ENCODE results near the gene GLIS1. TPM values are rescaled to one million over a fixed set of nuclear protein-coding genes. Genes with fewer than 3 reads are reported as not detected.

Gene GLIS1
- total RNA-seq, 1 experiment from 2014 or later, result 0.28 TPM

DNA sequence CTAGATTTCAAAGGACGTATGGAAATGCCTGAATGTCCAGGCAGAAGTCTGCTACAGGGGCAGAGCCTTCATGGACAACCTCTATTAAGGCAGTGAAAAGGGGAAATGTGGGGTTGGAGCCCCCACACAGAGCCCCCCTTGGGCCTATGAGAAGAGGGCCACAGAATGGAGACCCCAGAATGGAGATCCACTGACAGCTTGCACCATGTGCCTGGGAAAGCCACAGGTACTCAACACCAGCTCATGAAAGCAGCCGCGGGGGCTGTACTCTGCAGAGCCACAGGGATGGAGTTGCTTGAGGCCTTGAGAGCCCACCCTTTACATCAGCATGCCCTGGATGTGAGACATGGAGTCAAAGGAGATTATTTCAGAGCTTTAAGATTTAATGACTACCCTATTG, 171.1 kb downstream of the GLIS1 start:
- Mint-ChIP-seq H3K27ac (no peak overlapping the region), H3K9me3 (peaks cover 15 to 22% of the 10 kb centered on the region in 2 experiments), H3K4me1 (peaks cover 14 to 17% of the 10 kb centered on the region in 2 experiments), H3K27me3 (ENCODE audit: low read depth) (peaks cover 11% of the 10 kb centered on the region), H3K36me3 (ENCODE audit: insufficient read depth in 1 of 3, low read depth in 3 of 3) (peaks cover 4 to 20% (median 9%) of the 10 kb centered on the region in 3 experiments), H3K4me3 (no peak overlapping the region)
- Histone ChIP-seq H3K18ac (ENCODE audit: insufficient read length, low read depth, low read length) (no peak overlapping the region), H3K27me3 (ENCODE audit: insufficient read depth, low read length) (no peaks in the 10 kb centered on the region), H4K20me1 (ENCODE audit: control insufficient read depth, insufficient read depth, insufficient read length) (no peaks in the 10 kb centered on the region), H3K79me2 (ENCODE audit: insufficient read depth, low read length) (no peaks in the 10 kb centered on the region), H3K27ac (ENCODE audit: insufficient read length, low read depth, low read length) (no peak overlapping the region), H3K23ac (ENCODE audit: insufficient read length, low read depth, low read length) (no peak overlapping the region), H4K91ac (ENCODE audit: insufficient read length, low read depth, low read length) (no peak overlapping the region), H3K79me1 (ENCODE audit: insufficient read depth, low read depth, low read length, poor library complexity, severe bottlenecking) (no peaks in the 10 kb centered on the region), H4K8ac (replicated peaks; ENCODE audit: insufficient read length, low read depth, low read length) (no peak overlapping the region), H3K9me3 (ENCODE audit: control insufficient read depth, low read depth, low read length) (peaks cover 7% of the 10 kb centered on the region), H2BK12ac (ENCODE audit: insufficient read length, low read depth, low read length) (no peak overlapping the region), H3T11ph (ENCODE audit: low read length) (no peak overlapping the region), H3K23me2 (ENCODE audit: insufficient read length, low read depth, low read length, poor library complexity, severe bottlenecking) (no peaks in the 10 kb centered on the region), H3K9ac (ENCODE audit: extremely low read depth, insufficient read length, low read length) (no peak overlapping the region), H2BK15ac (ENCODE audit: low read depth, low read length) (no peak overlapping the region), H3K4me2 (ENCODE audit: insufficient read depth, insufficient read length, low read length) (no peak overlapping the region), H2BK120ac (ENCODE audit: low read depth, low read length, poor library complexity, severe bottlenecking) (no peak overlapping the region), H3K4ac (ENCODE audit: low read depth, low read length) (no peak overlapping the region), H2BK20ac (ENCODE audit: low read depth, low read length, poor library complexity, severe bottlenecking) (no peak overlapping the region), H3K56ac (ENCODE audit: insufficient read length, low read depth, low read length) (no peak overlapping the region), H3K4me1 (ENCODE audit: insufficient read depth, low read length) (no peaks in the 10 kb centered on the region), H2BK5ac (ENCODE audit: insufficient read length, low read length) (no peak overlapping the region), H2AK5ac (ENCODE audit: insufficient read length, low read length) (no peak overlapping the region), H2AFZ (ENCODE audit: low read length) (no peak overlapping the region), H3K14ac (ENCODE audit: insufficient read depth, low read length) (no peak overlapping the region), H4K5ac (ENCODE audit: insufficient read length, low read depth, low read length) (no peak overlapping the region)
- TF ChIP-seq, protein P1, sequence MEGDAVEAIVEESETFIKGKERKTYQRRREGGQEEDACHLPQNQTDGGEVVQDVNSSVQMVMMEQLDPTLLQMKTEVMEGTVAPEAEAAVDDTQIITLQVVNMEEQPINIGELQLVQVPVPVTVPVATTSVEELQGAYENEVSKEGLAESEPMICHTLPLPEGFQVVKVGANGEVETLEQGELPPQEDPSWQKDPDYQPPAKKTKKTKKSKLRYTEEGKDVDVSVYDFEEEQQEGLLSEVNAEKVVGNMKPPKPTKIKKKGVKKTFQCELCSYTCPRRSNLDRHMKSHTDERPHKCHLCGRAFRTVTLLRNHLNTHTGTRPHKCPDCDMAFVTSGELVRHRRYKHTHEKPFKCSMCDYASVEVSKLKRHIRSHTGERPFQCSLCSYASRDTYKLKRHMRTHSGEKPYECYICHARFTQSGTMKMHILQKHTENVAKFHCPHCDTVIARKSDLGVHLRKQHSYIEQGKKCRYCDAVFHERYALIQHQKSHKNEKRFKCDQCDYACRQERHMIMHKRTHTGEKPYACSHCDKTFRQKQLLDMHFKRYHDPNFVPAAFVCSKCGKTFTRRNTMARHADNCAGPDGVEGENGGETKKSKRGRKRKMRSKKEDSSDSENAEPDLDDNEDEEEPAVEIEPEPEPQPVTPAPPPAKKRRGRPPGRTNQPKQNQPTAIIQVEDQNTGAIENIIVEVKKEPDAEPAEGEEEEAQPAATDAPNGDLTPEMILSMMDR (conservative IDR thresholded peaks at IDR 0.05), result no peak
- no peak for DNase-seq
- WGBS (ENCODE audit: extremely low coverage, insufficient read length, low lambda C conversion rate), result no CpG with 5 or more reads among the region's 3 CpGs
